Peyer's patch (tissue), 4 donors: ENCODE data around the gene SAYSD1.

ENCODE experiments used
- CTCF ChIP-seq, 6 experiments: fragments of 450-650 bp in 4 of 6; fragments of 200-600 bp in 2 of 6; sonication (generic) in 1 of 6; IDR thresholded peaks; one replicate each; pipeline ENCODE4 v1.5.1; 2017 to 2019; ENCODE audit warnings: antibody characterized with exemption in 6 of 6, mild to moderate bottlenecking in 3 of 6, moderate library complexity in 1 of 6
- POLR2A ChIP-seq, 2 donors: fragments of 450-650 bp; IDR thresholded peaks; one replicate each; pipeline ENCODE4 v1.5.1; 2017; ENCODE audit warnings: antibody characterized with exemption in 2 of 2, mild to moderate bottlenecking in 2 of 2, moderate library complexity in 2 of 2

- TF ChIP-seq CTCF (IDR thresholded peaks at IDR 0.05) (no peak), POLR2A (IDR thresholded peaks at IDR 0.05) (no peak)
These were observed 42.5 kb upstream of the SAYSD1 start for GRCh38 chr6:39157511-39157910.
